Erythroblast (primary cell): Measurements from ENCODE around the gene EHD1.

Source experiments
- GATA1 ChIP-seq: IDR thresholded peaks from 2 replicates; pipeline ENCODE4 v1.6.1; 2011; ENCODE audit warnings: low read depth, mild to moderate bottlenecking, control low read depth, low read length, moderate library complexity
- POLR2A ChIP-seq: IDR thresholded peaks from 2 replicates; pipeline ENCODE4 v1.6.1; 2011; ENCODE audit warnings: mild to moderate bottlenecking, low read length

DNA sequence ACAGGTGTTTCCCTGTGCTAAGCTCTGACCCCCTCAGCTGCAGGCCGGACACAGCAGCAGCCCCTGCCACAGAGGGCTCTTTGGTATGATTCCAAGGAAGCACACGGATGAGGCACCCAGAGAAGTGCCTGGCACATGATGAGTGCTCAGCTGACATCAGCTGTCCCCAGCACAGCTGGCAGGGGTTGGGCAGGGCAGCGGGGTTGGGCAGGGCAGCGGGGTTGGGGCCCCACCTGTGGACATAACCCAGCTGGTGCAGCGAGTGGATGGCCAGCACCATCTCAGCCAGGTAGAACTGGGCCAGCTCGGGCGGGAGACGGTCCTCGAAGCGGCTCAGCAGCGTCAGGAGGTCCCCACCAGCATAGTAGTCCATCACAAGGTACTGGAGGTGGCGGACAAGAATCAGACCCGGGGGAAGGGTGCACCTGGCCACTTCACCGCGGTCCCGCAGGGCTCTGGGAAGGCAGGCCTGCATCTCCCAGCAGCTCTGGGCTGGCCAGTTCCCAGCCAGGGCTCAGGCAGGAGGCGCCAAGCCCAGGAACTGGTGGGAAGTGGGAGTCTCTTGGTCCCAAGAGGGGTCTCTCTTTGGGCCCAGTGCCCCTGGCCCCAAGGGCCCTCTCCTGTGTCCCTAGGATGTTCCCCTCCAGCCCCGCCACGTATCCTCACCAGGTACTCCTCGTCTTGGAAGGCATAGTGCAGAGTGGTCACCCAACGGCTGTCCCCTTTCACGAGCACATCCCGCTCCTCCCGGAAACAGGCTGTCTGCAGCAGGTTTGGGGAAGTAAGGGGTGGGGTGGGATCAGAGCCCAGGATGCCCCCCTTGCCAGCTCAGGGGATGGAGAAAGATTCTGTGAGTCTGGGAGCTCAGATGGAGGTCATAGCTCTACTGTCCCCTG is 38.3 kb downstream of the EHD1 start:
- TF ChIP-seq POLR2A (no peak), GATA1 (no peak)
